PC-3 (cell line): ENCODE results near the gene POLR2E.

Source experiments
- EZH2 ChIP-seq: fragments of 300-600 bp; sonication (generic); IDR thresholded peaks from one replicate; pipeline ENCODE4 v1.6.1; 2017; ENCODE audit warnings: antibody characterized with exemption, mild to moderate bottlenecking, low read length; ENCODE audit not compliant: unreplicated experiment
- EZH2phosphoT487 ChIP-seq: fragments of 300-600 bp; sonication (generic); IDR thresholded peaks from 2 replicates; pipeline ENCODE4 v1.6.1; 2018; ENCODE audit warnings: mild to moderate bottlenecking, antibody characterized with exemption, low read length, borderline replicate concordance
- TF ChIP-seq, protein P1 (sequence below): fragments of 300-600 bp; sonication (generic); conservative IDR thresholded peaks from 2 replicates; pipeline ENCODE4 v1.5.1; 2017; ENCODE audit warnings: antibody characterized with exemption, low read depth, mild to moderate bottlenecking, low read length

DNA sequence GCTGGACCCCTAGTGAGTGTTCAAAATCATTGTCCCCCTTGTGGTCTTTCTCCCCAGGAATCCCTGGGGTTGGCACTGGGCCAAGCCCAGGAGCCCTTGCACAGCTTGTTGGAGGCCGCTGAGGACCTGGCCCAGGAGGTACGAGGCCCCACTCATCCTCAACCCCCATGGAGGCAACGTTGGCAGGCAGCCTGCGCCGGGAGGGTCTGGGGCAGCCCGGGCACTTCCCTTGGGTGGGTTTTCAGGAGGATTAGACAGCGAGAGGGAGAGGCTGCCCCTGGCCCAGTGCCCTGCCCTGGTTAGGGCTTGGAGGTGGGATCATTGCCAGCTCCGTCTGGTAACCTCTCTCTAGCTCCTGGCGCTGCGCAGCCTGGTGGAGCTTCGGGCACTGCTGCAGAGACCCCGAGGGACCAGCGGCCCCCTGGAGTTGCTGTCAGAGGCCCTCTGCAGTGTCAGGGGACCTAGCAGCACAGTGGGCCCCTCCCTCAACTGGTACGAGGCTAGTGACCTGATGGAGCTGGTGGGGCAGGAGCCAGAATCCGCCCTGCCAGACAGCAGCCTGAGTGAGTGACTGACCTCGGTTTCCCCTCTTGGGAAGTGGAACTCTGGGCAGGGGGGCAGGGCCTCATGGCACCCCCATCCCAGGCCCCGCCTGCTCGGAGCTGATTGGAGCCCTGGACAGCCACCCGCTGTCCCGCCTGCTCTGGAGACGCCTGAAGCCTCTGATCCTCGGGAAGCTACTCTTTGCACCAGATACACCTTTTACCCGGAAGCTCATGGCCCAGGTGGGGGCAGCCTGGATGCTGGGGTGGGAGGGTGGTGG is 52.3 kb downstream of the POLR2E start:
- TF ChIP-seq, protein P1, sequence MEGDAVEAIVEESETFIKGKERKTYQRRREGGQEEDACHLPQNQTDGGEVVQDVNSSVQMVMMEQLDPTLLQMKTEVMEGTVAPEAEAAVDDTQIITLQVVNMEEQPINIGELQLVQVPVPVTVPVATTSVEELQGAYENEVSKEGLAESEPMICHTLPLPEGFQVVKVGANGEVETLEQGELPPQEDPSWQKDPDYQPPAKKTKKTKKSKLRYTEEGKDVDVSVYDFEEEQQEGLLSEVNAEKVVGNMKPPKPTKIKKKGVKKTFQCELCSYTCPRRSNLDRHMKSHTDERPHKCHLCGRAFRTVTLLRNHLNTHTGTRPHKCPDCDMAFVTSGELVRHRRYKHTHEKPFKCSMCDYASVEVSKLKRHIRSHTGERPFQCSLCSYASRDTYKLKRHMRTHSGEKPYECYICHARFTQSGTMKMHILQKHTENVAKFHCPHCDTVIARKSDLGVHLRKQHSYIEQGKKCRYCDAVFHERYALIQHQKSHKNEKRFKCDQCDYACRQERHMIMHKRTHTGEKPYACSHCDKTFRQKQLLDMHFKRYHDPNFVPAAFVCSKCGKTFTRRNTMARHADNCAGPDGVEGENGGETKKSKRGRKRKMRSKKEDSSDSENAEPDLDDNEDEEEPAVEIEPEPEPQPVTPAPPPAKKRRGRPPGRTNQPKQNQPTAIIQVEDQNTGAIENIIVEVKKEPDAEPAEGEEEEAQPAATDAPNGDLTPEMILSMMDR: no peak
- TF ChIP-seq EZH2 (no peak), EZH2phosphoT487 (no peak)
